Keratinocyte (primary cell): Measurements from ENCODE around the gene PRUNE1.

Experiments used
- CTCF ChIP-seq, 3 experiments: IDR thresholded peaks in 1 of 3; conservative IDR thresholded peaks in 1 of 3; optimal IDR thresholded peaks in 1 of 3; 2 replicates in 2 of 3; 3 replicates in 1 of 3; pipeline versions ENCODE3 to v1.5.1; 2011; ENCODE audit warnings: low read length in 3 of 3, mild to moderate bottlenecking in 3 of 3, moderate library complexity in 2 of 3, control low read depth in 1 of 3, inconsistent platforms in 1 of 3; ENCODE audit not compliant: insufficient read depth in 2 of 3; ENCODE audit errors: extremely low read depth in 1 of 3
- EZH2 ChIP-seq: IDR thresholded peaks from one replicate; pipeline ENCODE4 v1.6.1; 2012; ENCODE audit warnings: inconsistent platforms, mild to moderate bottlenecking, low read length, moderate library complexity

GRCh38 chr1:151072224-151072623 lies 64.0 kb downstream of the PRUNE1 start:
- TF ChIP-seq EZH2 (no peak), CTCF (optimal IDR thresholded peaks at IDR 0.05 in 1 of 3, IDR thresholded peaks at IDR 0.05 in 1 of 3, conservative IDR thresholded peaks at IDR 0.05 in 1 of 3; ENCODE audit: extremely low read depth in 1 of 3, insufficient read depth in 2 of 3, low read length in 3 of 3) (no peak)
